ENCODE data around the gene ST6GALNAC6.

Gene ST6GALNAC6

GRCh38 chr9:127931092-127931881 lies 31.9 kb upstream of the ST6GALNAC6 start:
- DNase-seq: no peak

DNA sequence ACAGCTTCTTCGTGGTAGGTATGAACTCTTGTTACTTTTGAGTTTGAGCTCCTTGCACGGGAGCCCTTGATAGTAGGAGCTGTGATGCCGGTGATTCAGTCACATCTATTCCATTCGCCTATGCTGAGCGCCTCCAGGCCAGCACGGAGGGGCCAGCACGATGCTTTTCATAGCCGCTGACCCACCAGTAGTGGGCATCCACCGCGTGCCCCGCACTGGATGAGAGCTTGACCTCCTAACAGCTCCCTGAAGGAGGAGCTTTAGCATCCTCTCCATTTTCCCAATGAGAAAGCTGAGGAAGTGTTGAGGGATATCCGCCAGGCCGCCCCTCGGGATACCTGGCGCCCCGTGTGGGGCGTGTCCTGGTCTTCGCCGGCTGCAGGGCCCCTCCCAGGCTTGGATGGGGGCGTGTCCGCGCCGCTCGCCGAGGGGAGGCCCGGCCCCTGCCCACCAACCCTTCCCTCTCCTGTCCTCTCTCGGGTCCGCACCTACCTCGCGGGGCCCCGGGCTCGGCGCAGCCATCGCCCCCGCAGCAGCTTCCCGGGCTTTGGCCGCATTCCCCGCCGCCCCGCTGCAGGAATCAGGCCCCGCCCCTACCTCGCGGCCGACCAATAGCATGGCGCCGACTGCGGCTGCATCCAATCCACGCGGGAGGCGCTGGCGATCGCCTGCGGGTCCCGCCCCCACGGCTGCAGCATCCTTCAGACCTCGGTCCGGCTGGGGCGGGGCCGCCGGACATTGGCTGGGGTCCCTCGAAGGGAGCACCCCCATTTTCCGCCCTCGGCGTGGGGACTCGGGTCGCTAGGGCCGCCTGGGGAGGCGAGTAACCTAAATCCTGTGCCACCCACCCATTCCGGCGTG lies 31.1 kb upstream of the ST6GALNAC6 start, which contains the start of gene PIP5KL1:
TSS of gene PIP5KL1 (minus strand) at position 547 of the 861 bp plus-strand sequence. CDS start at position 522, 25 bp downstream.
- peak; percentile 61 for DNase-seq

DNA sequence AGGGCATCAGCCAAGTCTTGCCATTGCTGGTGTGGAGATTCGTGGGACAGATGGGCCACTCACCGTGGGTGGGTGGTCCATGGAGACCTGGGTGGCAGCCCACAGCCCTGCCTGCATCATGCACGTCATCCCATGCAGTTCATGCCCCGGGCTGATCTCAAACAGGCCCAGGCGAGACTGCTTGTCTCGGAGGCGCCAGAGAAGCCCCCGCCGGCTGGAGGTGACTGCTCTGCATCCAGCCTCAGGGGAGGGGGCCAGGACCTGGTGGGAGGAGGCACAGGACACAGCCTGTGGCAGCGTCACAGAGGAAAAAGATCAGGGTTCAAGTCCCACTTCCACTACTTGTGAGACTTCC lies 30.2 kb upstream of the ST6GALNAC6 start:
- no peak for DNase-seq

DNA sequence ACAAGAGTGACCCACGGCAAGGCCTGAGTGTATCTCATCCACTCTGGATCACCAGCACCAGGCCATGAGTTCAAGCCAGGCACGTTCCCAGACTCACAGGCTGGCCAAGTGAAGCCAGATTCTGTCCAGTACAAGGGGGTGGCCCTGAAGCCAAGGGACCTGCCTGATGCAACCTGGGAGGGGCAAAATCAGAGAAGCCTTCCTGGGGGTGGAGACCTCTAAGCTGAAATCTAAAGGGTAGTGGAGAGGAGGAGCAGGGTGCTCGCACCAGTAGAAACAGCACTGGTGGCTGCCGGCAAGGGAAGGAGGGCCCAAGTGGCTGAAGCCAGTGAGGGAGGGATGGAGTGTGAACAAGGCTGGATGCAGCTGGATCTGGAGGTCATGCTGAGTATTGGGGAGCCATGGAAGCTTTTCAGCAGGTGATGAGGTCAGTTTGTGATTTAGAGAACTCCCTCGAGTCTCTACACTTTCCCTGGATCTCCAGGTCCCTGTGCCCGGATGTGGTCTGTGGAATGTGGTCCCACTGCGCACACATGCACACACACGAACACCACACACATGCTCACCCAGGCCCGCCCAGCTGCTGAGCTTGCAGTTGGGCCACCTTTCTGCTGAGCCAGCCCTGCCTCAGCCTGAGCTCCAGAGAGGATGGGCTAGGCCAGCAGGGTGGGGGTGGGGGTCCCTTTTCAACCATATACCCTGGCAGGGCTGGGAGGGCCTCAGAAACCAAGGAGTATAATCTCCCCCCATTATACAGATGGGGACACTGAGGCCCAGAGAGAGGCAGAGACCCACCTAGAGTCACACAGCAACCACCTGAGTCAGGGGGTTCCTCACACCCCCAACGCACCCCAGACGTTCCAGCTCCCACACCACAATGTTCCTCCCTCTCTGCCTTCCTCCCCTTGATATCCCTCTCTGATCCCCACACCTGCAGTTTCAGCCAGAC lies 29.5 kb upstream of the ST6GALNAC6 start:
- DNase-seq: no peak

DNA sequence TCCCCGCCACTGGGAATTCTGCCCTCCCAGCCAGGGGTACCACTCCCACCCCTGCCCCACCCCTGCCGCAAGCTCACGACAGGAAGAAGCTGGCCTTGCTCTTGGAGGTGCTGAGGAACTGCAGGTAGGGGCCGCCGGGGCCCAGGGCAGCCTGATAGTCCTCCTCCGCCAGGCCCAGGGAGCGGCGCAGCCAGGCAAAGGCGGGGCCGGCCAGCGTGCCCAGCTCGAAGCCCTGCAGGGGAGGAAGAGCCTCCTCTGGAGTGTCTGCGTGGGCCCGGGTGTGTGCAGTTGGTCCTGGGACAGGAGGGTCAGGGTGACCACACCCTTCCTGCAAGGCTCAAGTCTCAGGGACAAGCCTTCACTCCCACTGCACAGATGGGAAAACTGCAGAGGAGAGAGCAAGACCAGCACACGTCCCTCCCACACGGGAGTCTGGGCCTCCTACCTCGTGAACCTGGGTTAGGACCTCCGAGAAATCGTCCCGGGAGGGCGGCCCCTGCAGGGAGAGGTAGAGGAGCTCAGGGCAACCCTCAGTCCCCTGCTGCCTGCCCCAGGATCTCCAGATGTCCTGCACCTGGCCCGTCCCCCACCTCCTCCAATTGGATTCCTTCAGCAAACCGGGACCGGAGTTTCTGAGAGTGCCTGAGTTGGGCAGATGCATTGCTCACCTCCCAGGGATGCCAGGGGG lies 28.7 kb upstream of the ST6GALNAC6 start:
- DNase-seq: no peak

- DNase-seq: peak; percentile 70
Measured at GRCh38 chr9:127927201-127927987, 28.0 kb upstream of the ST6GALNAC6 start.

DNA sequence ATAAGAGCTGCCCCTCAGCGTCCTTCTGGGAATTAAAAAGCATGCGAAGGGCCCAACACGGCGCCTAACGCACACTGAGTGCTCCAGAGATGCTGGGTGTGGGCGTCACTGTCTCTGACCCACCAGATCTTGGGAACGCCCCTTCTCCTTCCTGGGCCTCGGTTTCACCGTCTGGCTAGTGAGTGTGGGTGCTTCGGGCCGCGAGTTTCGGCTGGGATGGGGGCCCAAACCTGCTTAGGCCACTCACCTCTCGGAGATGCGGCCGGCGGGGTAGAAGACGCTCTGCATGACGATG lies 27.4 kb upstream of the ST6GALNAC6 start:
- no peak for DNase-seq

GRCh38 chr9:127925959-127926905 lies 26.8 kb upstream of the ST6GALNAC6 start:
- DNase-seq: no peak

DNA sequence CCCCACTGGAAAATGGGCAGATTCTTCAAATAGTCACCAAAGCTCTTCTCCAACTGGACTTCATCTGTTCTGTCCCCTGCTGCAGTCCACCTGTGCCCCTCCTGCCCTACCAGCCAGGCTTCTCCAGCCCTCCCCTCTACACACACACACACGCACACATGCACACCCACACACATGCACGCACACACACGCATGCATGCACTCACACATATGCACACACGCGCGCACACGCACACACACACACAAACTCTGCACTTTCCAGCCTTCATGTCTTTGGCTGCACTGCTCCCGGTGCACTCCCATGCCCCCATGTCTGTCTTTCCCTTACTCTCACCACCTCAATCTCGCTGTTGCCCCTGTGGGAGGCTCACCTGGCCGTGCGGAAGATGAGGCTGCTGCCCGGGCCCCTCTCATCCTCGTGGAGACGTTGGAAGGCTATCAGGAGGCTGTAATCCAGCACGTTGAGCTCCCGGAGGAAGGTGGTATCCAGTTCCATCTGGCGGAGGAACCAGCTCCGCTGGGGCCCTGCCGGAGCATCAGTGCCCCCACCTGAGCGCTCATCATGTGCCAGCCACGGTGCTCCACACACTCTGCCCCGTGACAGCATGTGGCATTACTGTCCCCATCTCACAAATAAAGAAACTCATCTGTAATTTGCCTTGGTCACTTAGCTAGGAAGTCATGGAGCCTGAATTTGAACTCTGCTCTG lies 25.5 kb upstream of the ST6GALNAC6 start:
- DNase-seq: no peak

DNA sequence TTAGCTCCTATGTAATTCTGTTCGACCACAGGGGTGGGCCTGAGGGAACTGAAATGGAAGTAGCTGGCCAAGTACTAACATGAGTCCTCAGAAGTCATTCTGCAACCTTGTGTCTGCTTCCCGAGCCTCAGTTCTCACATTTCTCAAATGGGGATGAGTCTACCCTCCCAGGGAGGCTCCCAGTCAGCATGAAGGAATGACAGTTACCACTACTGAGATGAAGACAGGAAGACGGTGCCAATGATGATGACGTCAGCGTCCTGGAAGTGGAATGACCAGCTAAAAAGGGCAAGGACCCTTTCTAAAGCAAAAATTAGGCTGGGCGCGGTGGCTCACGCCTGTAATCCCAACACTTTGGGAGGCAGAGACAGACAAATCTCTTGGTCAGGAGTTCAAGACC lies 24.4 kb upstream of the ST6GALNAC6 start:
- DNase-seq: no peak

DNA sequence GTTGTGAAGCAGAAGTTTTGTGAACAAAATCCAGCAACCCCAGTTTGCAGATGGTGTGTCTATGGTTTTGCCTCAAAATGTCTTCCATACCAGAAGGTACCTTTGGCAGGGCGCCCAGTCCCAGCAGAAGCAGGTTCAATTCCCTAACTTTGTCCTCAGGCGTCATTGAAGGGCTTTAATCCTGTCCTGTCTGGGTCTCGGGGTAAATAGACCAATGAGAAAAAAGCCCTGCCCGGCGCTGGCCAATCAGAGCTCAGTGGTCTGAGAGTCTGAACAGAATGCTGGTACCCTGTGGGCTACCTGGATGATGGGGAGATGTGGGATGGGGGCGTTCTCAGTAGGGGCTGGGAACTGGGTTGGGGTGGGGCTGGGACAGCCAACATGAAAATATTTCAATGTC lies 23.6 kb upstream of the ST6GALNAC6 start:
- no peak for DNase-seq

DNA sequence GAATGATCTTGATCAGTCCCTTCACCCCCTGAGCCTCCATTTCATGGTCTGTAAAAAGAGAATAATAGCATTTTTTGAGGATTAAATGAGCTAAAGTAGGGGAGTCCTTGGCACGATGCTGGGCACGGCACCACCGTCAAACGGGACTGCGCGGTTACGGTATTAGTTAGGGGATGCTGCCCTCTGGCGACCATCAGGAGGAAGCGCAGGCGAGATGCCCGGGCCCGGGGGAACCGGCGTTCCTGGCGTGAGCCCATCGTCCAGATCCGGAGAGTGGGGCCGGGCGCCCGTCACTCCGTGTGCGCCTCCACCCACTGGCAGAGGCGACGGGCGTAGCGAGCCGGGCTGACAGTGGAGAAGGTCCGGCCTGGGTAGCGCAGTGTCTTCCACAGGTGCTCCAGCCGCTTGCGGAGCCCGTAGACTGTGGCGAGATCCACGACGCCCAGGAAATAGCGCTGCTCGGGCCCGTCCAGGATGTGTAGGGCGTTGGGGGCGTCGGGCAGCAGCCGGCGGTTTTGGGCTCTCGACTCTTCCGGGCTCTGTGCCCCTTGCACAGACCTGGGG lies 22.2 kb upstream of the ST6GALNAC6 start:
- DNase-seq: peak; percentile 73

DNA sequence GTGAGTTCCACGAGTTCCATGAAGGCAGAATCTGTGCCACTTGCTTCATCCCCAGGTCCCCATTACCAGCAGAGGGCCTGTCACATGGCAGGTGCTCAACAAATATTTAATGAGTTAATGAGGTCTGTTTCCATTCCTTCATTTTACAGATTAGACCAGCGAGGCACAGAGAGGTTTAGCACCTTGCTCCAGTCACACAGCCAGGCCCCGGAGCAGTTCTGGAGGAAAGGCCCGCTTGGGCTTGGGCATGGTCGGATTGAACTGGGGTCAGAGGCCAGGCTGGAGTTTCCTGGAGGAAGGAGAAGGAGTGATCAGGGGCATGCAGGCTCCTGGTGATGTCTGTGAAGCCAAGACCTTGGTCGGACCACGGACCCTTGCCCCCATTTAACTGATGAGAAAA lies 21.4 kb upstream of the ST6GALNAC6 start:
- no peak for DNase-seq

GRCh38 chr9:127919253-127919815 lies 19.9 kb upstream of the ST6GALNAC6 start:
- DNase-seq: peak; percentile 59

GRCh38 chr9:127918183-127919107 lies 19.0 kb upstream of the ST6GALNAC6 start:
- DNase-seq: no peak

DNA sequence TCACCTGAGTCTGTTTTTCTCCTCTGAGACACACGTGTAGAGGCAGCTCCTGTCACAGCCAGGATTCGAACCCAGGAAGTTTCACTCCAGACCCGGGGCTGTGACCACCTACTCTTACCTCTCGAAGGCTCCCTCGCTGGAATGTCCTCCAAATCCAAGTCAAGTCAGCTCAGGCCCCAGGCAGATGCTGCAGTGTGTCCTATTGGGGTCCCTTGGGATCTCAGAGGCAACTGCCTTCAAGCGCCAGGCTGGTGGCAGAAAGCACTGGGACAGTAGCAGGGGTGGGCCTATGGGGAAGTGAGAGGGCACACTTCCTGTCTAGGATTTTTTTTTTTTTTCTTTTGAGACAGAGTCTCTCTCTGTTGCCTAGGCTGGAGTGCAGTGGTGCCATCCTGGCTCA lies 18.2 kb upstream of the ST6GALNAC6 start:
- no peak for DNase-seq

DNA sequence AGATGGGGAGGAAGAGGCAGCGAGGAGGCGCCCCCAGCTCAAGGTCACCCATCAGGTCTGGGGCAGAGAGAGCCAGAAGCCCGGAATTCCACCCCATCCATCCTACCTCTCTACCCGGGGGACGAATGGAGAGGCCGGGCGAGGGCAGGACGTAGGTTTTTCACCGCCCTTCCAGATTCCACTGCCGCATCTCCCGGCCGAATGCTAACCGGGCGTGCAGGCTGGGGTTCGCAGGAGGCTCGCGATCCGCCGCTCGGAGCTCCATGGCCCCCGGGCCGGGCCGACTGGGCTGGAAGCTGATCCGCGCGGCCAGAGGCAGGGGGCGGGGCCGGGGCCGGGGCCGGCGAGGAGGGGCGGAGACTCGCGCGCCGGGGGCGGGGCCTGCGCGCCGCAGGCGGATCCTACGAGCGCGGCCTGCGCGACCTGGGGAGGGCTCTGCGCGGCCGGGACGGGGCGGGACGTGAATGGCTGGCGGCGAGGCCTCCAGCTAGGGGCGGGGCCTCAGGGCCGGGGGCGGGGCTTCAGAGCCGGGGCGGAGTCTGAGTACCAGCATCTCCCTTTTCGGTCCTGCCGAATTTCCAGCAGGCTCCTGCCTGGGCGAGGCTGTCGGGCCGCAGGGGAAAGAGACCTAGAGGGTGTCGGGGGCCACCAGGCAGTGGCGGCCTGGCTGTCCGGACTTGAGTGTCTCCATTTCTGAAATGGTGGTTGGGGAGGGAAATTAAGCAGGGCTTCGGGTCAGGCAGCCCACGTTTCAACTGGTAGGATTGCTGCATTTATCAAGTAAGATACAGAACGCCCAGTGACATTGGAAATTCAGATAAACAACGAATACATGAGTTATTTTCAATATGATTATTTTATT lies 17.5 kb upstream of the ST6GALNAC6 start, which contains the start of gene ST6GALNAC4:
TSS of gene ST6GALNAC4 (minus strand) at position 322 of the 862 bp plus-strand sequence. CDS start 622 bp downstream, outside the sequence.
- peak; percentile 93 for DNase-seq

Measured in stimulated activated CD4-positive, alpha-beta T cell treated with anti-CD3 and anti-CD28 coated beads, Interleukin-1b, Interleukin-23, amount 100 ng/mL, for 48 hours (primary cell).